DOHH2 (cell line): ENCODE data around the gene HIVEP1.

ENCODE experiments used
- H3F3A ChIP-seq: fragments of 200-600 bp; sonication (generic), shearing (Covaris generic); 2 replicates; pipeline ENCODE4 v1.6.0; 2016; ENCODE audit warnings: antibody characterized with exemption, mild to moderate bottlenecking; ENCODE audit not compliant: control insufficient read depth, insufficient read depth
- H3K27ac ChIP-seq: fragments of 200-600 bp; sonication (generic); 2 replicates; pipeline ENCODE4 v1.5.1; 2014; ENCODE audit warnings: low read depth, mild to moderate bottlenecking, low read length, moderate library complexity
- H3K27me3 ChIP-seq: fragments of 200-600 bp; sonication (generic); 2 replicates; pipeline ENCODE4 v1.6.1; 2014; ENCODE audit warnings: mild to moderate bottlenecking, low read length, mixed read lengths; ENCODE audit not compliant: control insufficient read depth
- H3K36me3 ChIP-seq: fragments of 200-600 bp; sonication (generic); 2 replicates; pipeline ENCODE4 v1.6.1; 2014; ENCODE audit warnings: mild to moderate bottlenecking, low read length, moderate library complexity, mixed read lengths; ENCODE audit not compliant: control insufficient read depth
- H3K4me1 ChIP-seq: fragments of 200-600 bp; sonication (generic); 2 replicates; pipeline ENCODE4 v1.6.1; 2014; ENCODE audit warnings: mild to moderate bottlenecking, low read length, mixed read lengths; ENCODE audit not compliant: control insufficient read depth
- H3K4me2 ChIP-seq: fragments of 200-600 bp; sonication (generic); 2 replicates; pipeline ENCODE4 v1.6.0; 2014; ENCODE audit warnings: mild to moderate bottlenecking, low read length, moderate library complexity
- H3K4me3 ChIP-seq: fragments of 200-600 bp; sonication (generic); 2 replicates; pipeline ENCODE4 v1.5.1; 2014; ENCODE audit warnings: mild to moderate bottlenecking, low read length, mixed read lengths
- H3K79me2 ChIP-seq: fragments of 200-600 bp; sonication (generic); 2 replicates; pipeline ENCODE4 v1.6.1; 2014; ENCODE audit warnings: mild to moderate bottlenecking, low read length, mixed read lengths; ENCODE audit not compliant: control insufficient read depth
- H3K9me2 ChIP-seq: fragments of 200-600 bp; sonication (generic); replicated peaks from 2 replicates; pipeline ENCODE4 v1.6.1; 2014; ENCODE audit warnings: mild to moderate bottlenecking, low read length, mixed read lengths; ENCODE audit not compliant: control insufficient read depth
- H3K9me3 ChIP-seq: fragments of 200-600 bp; sonication (generic); 2 replicates; pipeline ENCODE4 v1.6.1; 2014; ENCODE audit warnings: antibody characterized with exemption, low read length, mixed read lengths; ENCODE audit not compliant: control insufficient read depth, insufficient read depth
- H4K20me1 ChIP-seq: fragments of 200-600 bp; sonication (generic); 2 replicates; pipeline ENCODE4 v1.6.0; 2014; ENCODE audit warnings: low read depth, mild to moderate bottlenecking, antibody characterized with exemption, low read length, moderate library complexity; ENCODE audit not compliant: control insufficient read depth, insufficient read depth
- CTCF ChIP-seq: fragments of 200-600 bp; sonication (generic); IDR thresholded peaks from one replicate; pipeline ENCODE4 v1.5.1; 2014; ENCODE audit warnings: antibody characterized with exemption, mild to moderate bottlenecking, low read depth, low read length; ENCODE audit not compliant: poor library complexity, severe bottlenecking
- EZH2phosphoT487 ChIP-seq: fragments of 200-600 bp; sonication (generic); IDR thresholded peaks from 2 replicates; pipeline ENCODE4 v1.6.1; 2017; ENCODE audit warnings: borderline replicate concordance, mild to moderate bottlenecking, antibody characterized with exemption, low read length, moderate library complexity, mixed read lengths

Gene HIVEP1

GRCh38 chr6:12165722-12166280, 153.7 kb downstream of the HIVEP1 start:
- Histone ChIP-seq H3K27ac (no peak overlapping the region), H3K4me1 (peaks cover 8% of the 10 kb centered on the region; the same call in 1 of the 2 replicates), H3K27me3 (no peaks in the 10 kb centered on the region), H3K4me3 (no peak overlapping the region), H3F3A (no peaks in the 10 kb centered on the region), H3K9me2 (no peaks in the 10 kb centered on the region), H3K9me3 (no peaks in the 10 kb centered on the region), H3K36me3 (peaks cover 25% of the 10 kb centered on the region), H3K4me2 (no peak overlapping the region), H4K20me1 (no peaks in the 10 kb centered on the region), H3K79me2 (no peaks in the 10 kb centered on the region)
- TF ChIP-seq EZH2phosphoT487 (no peak), CTCF (no peak)

- no peaks in the 10 kb centered on the region for H3K4me1 ChIP-seq
- no peak overlapping the region for H3K27ac ChIP-seq
- no peaks in the 10 kb centered on the region for H4K20me1 ChIP-seq
- H3K9me2 ChIP-seq = no peaks in the 10 kb centered on the region
- H3K9me3 ChIP-seq = no peaks in the 10 kb centered on the region
- no peaks in the 10 kb centered on the region for H3K27me3 ChIP-seq
- H3K36me3 ChIP-seq = no peaks in the 10 kb centered on the region
- H3K4me3 ChIP-seq = no peak overlapping the region
- TF ChIP-seq EZH2phosphoT487 = no peak
- TF ChIP-seq CTCF = no peak
- no peaks in the 10 kb centered on the region for H3F3A ChIP-seq
- H3K4me2 ChIP-seq = no peak overlapping the region
- no peaks in the 10 kb centered on the region for H3K79me2 ChIP-seq
Measured at GRCh38 chr6:12169377-12169776, 157.3 kb downstream of the HIVEP1 start.

GRCh38 chr6:12170351-12171092, 158.4 kb downstream of the HIVEP1 start:
- H3K79me2 ChIP-seq = no peaks in the 10 kb centered on the region
- H3K27ac ChIP-seq = no peak overlapping the region
- no peak overlapping the region for H3K4me2 ChIP-seq
- no peaks in the 10 kb centered on the region for H3K9me2 ChIP-seq
- H3K36me3 ChIP-seq = no peaks in the 10 kb centered on the region
- H3F3A ChIP-seq = no peaks in the 10 kb centered on the region
- TF ChIP-seq CTCF (no peak), EZH2phosphoT487 (no peak)
- H3K27me3 ChIP-seq = no peaks in the 10 kb centered on the region
- H3K9me3 ChIP-seq = no peaks in the 10 kb centered on the region
- H3K4me1 ChIP-seq = no peaks in the 10 kb centered on the region
- H4K20me1 ChIP-seq = no peaks in the 10 kb centered on the region
- H3K4me3 ChIP-seq = no peak overlapping the region
